Activated CD4-positive, alpha-beta T cell treated with anti-CD3 and anti-CD28 coated beads, Interleukin-2, amount 10 ng/mL, durations not matched to agents 7 days and 5 days (primary cell): ENCODE measurements around the gene NEUROD1. TPM values are rescaled to one million over a fixed set of nuclear protein-coding genes. Genes with fewer than 3 reads are reported as not detected.

Experiments
- total RNA-seq, 2 experiments: library from RNA; stranded (reverse); gene quantifications; one replicate each; pipeline ENCODE4 v1.2.3, GENCODE V29; 2021

The NEUROD1 gene
- total RNA-seq, 2 experiments from 2014 or later = not detected

Other genes starting within 250 kb of the NEUROD1 start
- gene ITGA4, start 223.1 kb downstream of the NEUROD1 start, total RNA-seq = 100 to 1,000 TPM; 160 to 163 TPM
- gene CERKL, start 23.4 kb downstream of the NEUROD1 start, total RNA-seq = not detected
- gene ITPRID2, start 211.2 kb upstream of the NEUROD1 start, total RNA-seq = 10 to 100 TPM; 56.9 to 68.3 TPM